B cell (primary cell): ENCODE data around the gene ZFP3. TPM values are rescaled to one million over a fixed set of nuclear protein-coding genes. Genes with fewer than 3 reads are reported as not detected.
A peak's percentile ranks its signal among the peaks of the same experiment; 100 is the strongest.
"Not testable (repeated sequence)": the region's sequence is repeated elsewhere in the genome, so short reads cannot be mapped to it uniquely, and the experiment has no call there.

Source experiments
- ATAC-seq: fragments of 200-7000 bp; cut with Tn5 transposase; one replicate; pipeline ENCODE4 v1.10.0; 2021; ENCODE audit warnings: low read depth, mild to moderate bottlenecking, moderate number of reproducible peaks, moderate library complexity
- CTCF ChIA-PET: fragments of 350-600 bp; sonication (Branson Sonifier 250); formaldehyde crosslinking; loops from one replicate; lab custom pipeline; 2021; ENCODE audit warnings: antibody characterized with exemption, inconsistent platforms; lab: Charles Lee
- POLR2A ChIA-PET: fragments of 350-600 bp; sonication (Branson Sonifier 250); formaldehyde crosslinking; loops from one replicate; lab custom pipeline; 2021; ENCODE audit warnings: antibody characterized with exemption; lab: Charles Lee
- DNase-seq: peaks from one replicate; pipeline ENCODE4 v3.0.0; 2013
- H2AFZ ChIP-seq: 2 replicates; pipeline ENCODE4 v1.6.1; 2012; ENCODE audit warnings: mild to moderate bottlenecking, low read depth, low read length; ENCODE audit not compliant: insufficient read depth, poor library complexity, severe bottlenecking
- H3K27ac ChIP-seq, 2 donors: 1 replicate in 1 of 2; 2 replicates in 1 of 2; pipeline ENCODE4 v1.5.1; 2012 to 2013; ENCODE audit warnings: low read length in 2 of 2, mild to moderate bottlenecking in 2 of 2, moderate library complexity in 1 of 2
- H3K27me3 ChIP-seq, 4 experiments: fragments of 200-600 bp in 1 of 4; sonication (generic) in 1 of 4; replicated peaks in 1 of 4; 1 replicate in 2 of 4; 2 replicates in 2 of 4; pipeline versions ENCODE4 v1.6.1 to v1.7.0; 2013 to 2016; ENCODE audit warnings: low read length in 3 of 4, mild to moderate bottlenecking in 2 of 4, mixed read lengths in 1 of 4, moderate library complexity in 1 of 4; ENCODE audit not compliant: insufficient read depth in 4 of 4, control insufficient read depth in 3 of 4; ENCODE audit errors: control extremely low read depth in 1 of 4
- H3K36me3 ChIP-seq, 2 experiments: replicated peaks in 1 of 2; 1 replicate in 1 of 2; 2 replicates in 1 of 2; pipeline versions ENCODE4 v1.6.1 to v1.7.1; 2013; ENCODE audit warnings: low read length in 1 of 2; ENCODE audit not compliant: insufficient read depth in 2 of 2, control insufficient read depth in 1 of 2; ENCODE audit errors: control extremely low read depth in 1 of 2, extremely low read depth in 1 of 2
- H3K4me1 ChIP-seq, 2 donors: fragments of 200-600 bp in 1 of 2; sonication (generic) in 1 of 2; 1 replicate in 1 of 2; 2 replicates in 1 of 2; pipeline versions ENCODE4 v1.5.1 to v1.6.1; 2013 to 2017; ENCODE audit warnings: low read length in 2 of 2; ENCODE audit not compliant: control insufficient read depth in 2 of 2, insufficient read depth in 2 of 2
- H3K4me2 ChIP-seq: replicated peaks from 2 replicates; pipeline ENCODE3; 2012; ENCODE audit warnings: mild to moderate bottlenecking, low read depth, low read length; ENCODE audit not compliant: poor library complexity, severe bottlenecking
- H3K4me3 ChIP-seq, 5 experiments: fragments of 200-600 bp in 1 of 5; sonication (generic) in 1 of 5; 1 replicate in 3 of 5; 2 replicates in 2 of 5; pipeline versions ENCODE4 v1.5.1 to v1.7.0; 2011 to 2016; ENCODE audit warnings: low read length in 4 of 5, mild to moderate bottlenecking in 4 of 5, low read depth in 2 of 5, control low read depth in 1 of 5, moderate library complexity in 1 of 5; ENCODE audit not compliant: insufficient read depth in 1 of 5; ENCODE audit errors: control extremely low read depth in 1 of 5, extremely low read depth in 1 of 5
- H3K79me2 ChIP-seq: fragments of 200-600 bp; sonication (generic); one replicate; pipeline ENCODE4 v1.6.0; 2016; ENCODE audit warnings: low read length; ENCODE audit not compliant: control insufficient read depth, insufficient read depth
- H3K9ac ChIP-seq: fragments of 200-600 bp; sonication (generic); 2 replicates; pipeline ENCODE4 v1.6.1; 2017; ENCODE audit warnings: mild to moderate bottlenecking, low read length, moderate library complexity
- H3K9me3 ChIP-seq, 3 donors: one replicate each; pipeline versions ENCODE4 v1.6.1 to v1.7.1; 2013; ENCODE audit warnings: low read length in 2 of 3; ENCODE audit not compliant: control insufficient read depth in 2 of 3, insufficient read depth in 1 of 3; ENCODE audit errors: control extremely low read depth in 1 of 3
- H4K20me1 ChIP-seq: 2 replicates; pipeline ENCODE4 v1.6.0; 2012; ENCODE audit warnings: mild to moderate bottlenecking, low read length; ENCODE audit not compliant: insufficient read depth, control insufficient read depth, poor library complexity, severe bottlenecking
- H3K27ac Mint-ChIP-seq: one replicate; pipeline ENCODE4 v1.8.0; 2021; ENCODE audit warnings: mixed read lengths
- H3K27me3 Mint-ChIP-seq: one replicate; pipeline ENCODE4 v1.8.0; 2021; ENCODE audit warnings: mixed read lengths
- H3K4me1 Mint-ChIP-seq: one replicate; pipeline ENCODE4 v1.8.0; 2021; ENCODE audit warnings: mixed read lengths
- H3K4me3 Mint-ChIP-seq: one replicate; pipeline ENCODE4 v1.8.0; 2021; ENCODE audit warnings: mixed read lengths
- H3K9me3 Mint-ChIP-seq: one replicate; pipeline ENCODE4 v1.8.0; 2022; ENCODE audit warnings: mixed read lengths; ENCODE audit not compliant: insufficient read depth
- CTCF ChIP-seq: fragments of 200-600 bp; IDR thresholded peaks from one replicate; pipeline ENCODE4 v1.8.0; 2022; ENCODE audit warnings: antibody characterized with exemption, mild to moderate bottlenecking
- EZH2 ChIP-seq: IDR thresholded peaks from 2 replicates; pipeline ENCODE4 v1.6.1; 2012; ENCODE audit warnings: borderline replicate concordance, low read depth, mild to moderate bottlenecking, moderate library complexity, low read length; ENCODE audit not compliant: insufficient read depth, poor library complexity, severe bottlenecking
- WGBS: methylation state at CpG from one replicate; pipeline ENCODE4 v1.1.5; 2013; ENCODE audit warnings: missing lambda C conversion rate; ENCODE audit not compliant: insufficient coverage; 5-methylcytosine and 5-hydroxymethylcytosine counted together
- intact Hi-C: fragments of 100-400 bp; cut with micrococcal nuclease; formaldehyde crosslinking; loops from one replicate; pipeline ENCODE4 v1.10.0; 2022
- polyA plus RNA-seq: library from polyadenylated mRNA; depleted of rRNA; stranded (reverse); fragments of >200 nt; gene quantifications from 2 replicates; pipeline ENCODE4 v1.2.3, GENCODE V29; 2012
- total RNA-seq, 2 donors: library from RNA; stranded (reverse); fragments of 120-200 nt in 1 of 2; gene quantifications; 1 replicate in 1 of 2; 2 replicates in 1 of 2; pipeline versions ENCODE4 v1.2.3 to v1.2.4, GENCODE V29; 2013 to 2022

ZFP3 gene
- total and polyA plus RNA-seq, 2 donors (not counting 1 experiment from before 2014, with no cell fraction given), result 5.1 to 15.8 TPM

GRCh38 chr17:5121186-5121841 lies 43.0 kb downstream of the ZFP3 start:
- no peak for DNase-seq

GRCh38 chr17:5122056-5122455 lies 43.8 kb downstream of the ZFP3 start:
- H3K9ac ChIP-seq, H3K27ac ChIP-seq, CTCF ChIA-PET, H3K36me3 ChIP-seq, H3K9me3 Mint-ChIP-seq, ATAC-seq, H2AFZ ChIP-seq, H3K79me2 ChIP-seq, H3K27ac Mint-ChIP-seq, intact Hi-C loops, H3K4me3 ChIP-seq, H4K20me1 ChIP-seq, H3K4me1 ChIP-seq, POLR2A ChIA-PET, DNase-seq: not testable (repeated sequence)
- H3K4me3 Mint-ChIP-seq, result peak overlapping the region; percentile 55
- H3K4me1 Mint-ChIP-seq, result peaks cover 11% of the 10 kb centered on the region
- peak overlapping the region; percentile 85 for H3K4me2 ChIP-seq
- peaks cover 37% of the 10 kb centered on the region for H3K27me3 Mint-ChIP-seq
- H3K27me3 ChIP-seq, result peaks cover 0 to 17% (median 6%) of the 10 kb centered on the region in 4 experiments
- 89% methylated on average over 6 of the region's 7 CpGs for WGBS
- H3K9me3 ChIP-seq, result peaks cover 0 to 17% (median 0%) of the 10 kb centered on the region in 3 donors

More at GRCh38 chr17:5121186-5121841, 43.0 kb downstream of the ZFP3 start:
- TF ChIP-seq CTCF, result no peak
- TF ChIP-seq EZH2, result no peak
- Histone ChIP-seq H3K79me2 (no peaks in the 10 kb centered on the region), H3K36me3 (no peaks in the 10 kb centered on the region), H3K27ac (no peak overlapping the region), H3K4me1 (peaks cover 7 to 12% of the 10 kb centered on the region in 2 donors), H4K20me1 (no peaks in the 10 kb centered on the region), H3K4me2 (no peak overlapping the region), H3K4me3 (no peak overlapping the region), H3K9me3 (peaks cover 0 to 20% (median 0%) of the 10 kb centered on the region in 3 donors), H3K9ac (no peak overlapping the region), H2AFZ (no peak overlapping the region), H3K27me3 (peaks cover 0 to 24% (median 7%) of the 10 kb centered on the region in 4 experiments)
- 94% methylated on average over 13 of the region's 16 CpGs for WGBS
- POLR2A ChIA-PET, result no interaction called here
- ATAC-seq, result no peak
- peaks cover 16% of the 10 kb centered on the region for H3K4me1 Mint-ChIP-seq
- CTCF ChIA-PET, result no interaction called here
- no peaks in the 10 kb centered on the region for H3K9me3 Mint-ChIP-seq
- H3K27ac Mint-ChIP-seq, result no peak overlapping the region
- peaks cover 40% of the 10 kb centered on the region for H3K27me3 Mint-ChIP-seq
- intact Hi-C loops, result no loop called here
- H3K4me3 Mint-ChIP-seq, result peak overlapping the region; percentile 65
